ENCODE results near the gene PGD.
"Not testable (repeated sequence)": the region's sequence is repeated elsewhere in the genome, so short reads cannot be mapped to it uniquely, and the experiment has no call there.

The PGD gene

DNA sequence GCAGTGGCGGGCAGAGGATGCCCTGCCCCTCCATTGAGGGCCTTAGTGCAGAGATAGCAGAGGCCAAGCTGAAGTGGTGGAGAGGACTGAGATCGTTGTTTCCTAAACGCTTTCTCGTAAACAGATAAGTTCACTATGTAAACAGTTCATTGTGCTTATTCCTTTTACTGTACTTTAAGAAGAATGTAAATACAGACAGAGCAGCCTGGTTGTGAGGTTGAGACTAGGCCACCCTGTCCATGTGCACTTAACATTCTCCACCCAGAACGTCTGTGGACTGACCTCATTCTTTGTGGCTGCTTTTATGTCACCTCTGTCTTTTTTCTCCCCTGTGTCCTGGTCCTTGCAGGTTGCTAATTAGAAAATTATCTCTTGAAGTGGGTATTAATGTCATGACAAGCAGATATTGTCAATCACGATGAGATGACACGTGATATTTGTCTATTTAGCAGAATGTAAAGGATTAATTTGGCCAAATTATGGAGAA is 39.9 kb downstream of the PGD start:
- no peak for DNase-seq

DNA sequence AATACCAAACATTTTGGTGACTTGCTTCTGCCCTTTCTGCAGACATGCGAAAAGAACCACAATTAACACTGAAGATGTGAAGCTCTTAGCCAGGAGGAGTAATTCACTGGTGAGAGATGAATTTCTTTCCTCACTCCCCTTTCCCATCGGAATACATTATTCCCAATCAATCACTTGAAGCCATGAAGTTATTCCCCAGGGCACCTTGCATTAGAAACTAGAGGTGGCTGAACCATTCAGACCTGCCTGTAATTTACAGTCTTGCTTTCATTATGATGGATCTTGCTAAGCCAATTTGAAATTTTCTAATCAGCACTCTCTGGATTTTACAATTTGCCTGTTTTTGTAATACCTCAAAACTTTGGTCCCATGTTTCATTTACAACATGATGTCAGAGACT is 41.4 kb downstream of the PGD start:
- no peak for DNase-seq

DNA sequence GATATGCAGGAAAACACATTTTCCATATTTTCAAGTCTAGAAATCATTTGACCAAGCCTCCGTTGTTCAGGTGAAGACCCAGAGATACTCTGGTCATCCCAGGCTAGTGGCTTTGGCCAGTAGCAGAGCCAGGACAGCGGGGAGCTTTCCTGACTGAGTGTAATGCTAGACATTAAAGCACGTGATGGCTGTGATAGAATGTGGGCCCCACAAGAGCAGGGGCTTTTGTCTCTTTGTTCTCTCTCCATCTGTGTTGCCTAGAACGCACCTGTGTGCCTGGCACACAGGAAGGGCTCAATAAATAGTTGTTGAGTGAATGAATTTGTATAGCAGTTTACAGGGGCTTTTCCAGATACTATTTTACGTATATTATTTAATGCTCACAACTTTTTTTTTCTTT is 41.9 kb downstream of the PGD start:
- no peak for DNase-seq

DNA sequence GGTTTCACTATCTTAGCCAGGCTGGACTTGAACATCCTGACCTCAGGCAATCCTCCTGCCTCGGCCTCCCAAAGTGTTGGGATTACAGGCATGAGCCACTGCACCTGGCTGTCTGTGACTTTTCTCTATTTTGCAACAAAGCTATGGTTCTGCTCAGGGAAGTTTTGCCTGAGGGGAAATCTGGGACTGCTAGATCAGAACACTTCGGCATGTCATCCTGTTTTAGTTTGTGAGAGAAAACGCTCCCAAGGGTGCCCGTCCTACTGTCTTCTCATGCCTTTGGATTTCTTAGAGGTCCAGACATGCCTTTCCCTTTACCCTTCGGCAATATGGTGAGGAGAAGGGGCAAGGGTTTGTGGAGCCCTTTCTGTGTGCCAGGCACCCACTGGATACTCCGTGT is 45.4 kb downstream of the PGD start:
- DNase-seq = no peak

DNA sequence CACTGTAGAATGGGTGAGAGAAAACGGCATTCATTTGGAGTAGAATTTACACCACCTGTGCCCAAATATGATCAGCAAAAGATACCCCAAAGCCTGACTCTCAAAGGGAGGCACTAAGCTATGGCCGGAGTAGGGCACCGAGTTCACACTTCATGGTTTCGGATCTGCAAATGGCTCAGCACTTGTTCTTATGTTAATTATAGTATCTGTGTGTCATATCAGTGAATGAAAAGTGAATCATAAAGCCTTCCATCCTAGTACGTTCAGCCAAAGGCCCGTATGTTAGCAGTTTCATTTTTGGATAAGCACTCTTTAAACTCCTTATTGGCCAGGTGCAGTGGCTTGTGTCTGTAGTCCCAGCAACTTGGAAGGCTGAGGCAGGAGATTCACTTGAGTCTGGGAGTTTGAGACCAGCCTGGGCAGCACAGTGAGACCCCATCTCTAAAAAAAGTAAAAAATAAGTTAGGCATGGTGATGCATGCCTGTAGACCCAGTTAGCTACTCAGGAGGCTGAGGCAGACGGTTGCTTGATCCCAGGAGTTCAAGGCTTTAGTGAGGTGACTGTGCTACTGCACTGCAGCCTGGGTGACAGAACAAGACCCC is 46.0 kb downstream of the PGD start:
- no peak for DNase-seq

DNA sequence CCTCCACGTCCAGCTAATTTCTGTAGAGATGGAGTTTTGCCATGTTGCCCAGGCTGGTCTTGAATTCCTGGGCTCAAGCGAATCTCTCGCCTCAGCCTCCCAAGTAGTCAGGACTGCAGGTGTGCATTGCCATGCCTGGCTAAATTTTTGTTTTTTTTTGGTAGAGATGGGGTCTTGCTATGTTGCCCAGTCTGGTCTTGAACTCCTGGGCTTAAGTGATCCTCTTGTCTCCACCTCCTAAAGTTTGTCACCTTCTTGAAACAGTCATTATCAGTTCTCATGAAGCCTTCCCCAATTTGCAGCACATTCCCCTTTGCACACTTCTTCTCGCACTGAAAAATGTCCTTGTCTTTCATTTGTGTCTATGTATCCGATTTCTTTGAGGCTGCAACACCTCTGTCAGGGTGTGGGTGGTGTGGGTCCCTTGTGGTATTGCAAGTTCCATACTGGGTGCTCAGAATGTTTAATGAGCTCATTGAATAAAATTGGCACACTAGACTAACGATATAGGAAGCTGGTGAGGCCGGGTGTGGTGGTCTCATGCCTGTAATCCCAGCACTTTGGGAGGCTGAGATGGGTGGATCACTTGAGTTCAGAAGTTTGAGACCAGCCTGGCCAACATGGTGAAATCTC is 48.0 kb downstream of the PGD start:
- no peak for DNase-seq

DNA sequence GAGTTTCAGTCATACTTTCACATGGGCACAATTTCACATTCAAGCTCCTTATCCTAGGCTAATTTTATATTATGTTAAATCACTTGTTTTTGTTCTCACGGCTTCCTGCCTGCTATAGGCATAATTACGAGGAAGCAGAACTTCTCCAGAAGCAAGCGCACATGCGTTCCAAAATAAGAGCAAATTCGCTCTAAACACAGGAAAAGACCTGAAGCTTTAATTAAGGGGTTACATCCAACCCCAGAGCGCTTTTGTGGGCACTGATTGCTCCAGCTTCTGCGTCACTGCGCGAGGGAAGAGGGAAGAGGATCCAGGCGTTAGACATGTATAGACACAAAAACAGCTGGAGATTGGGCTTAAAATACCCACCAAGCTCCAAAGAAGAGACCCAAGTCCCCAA is 50.9 kb downstream of the PGD start, which contains the start of gene CORT:
TSS of gene CORT (plus strand) at position 281 of the 400 bp plus-strand sequence. CDS start 193 bp downstream, outside the sequence.
- no peak for DNase-seq

DNA sequence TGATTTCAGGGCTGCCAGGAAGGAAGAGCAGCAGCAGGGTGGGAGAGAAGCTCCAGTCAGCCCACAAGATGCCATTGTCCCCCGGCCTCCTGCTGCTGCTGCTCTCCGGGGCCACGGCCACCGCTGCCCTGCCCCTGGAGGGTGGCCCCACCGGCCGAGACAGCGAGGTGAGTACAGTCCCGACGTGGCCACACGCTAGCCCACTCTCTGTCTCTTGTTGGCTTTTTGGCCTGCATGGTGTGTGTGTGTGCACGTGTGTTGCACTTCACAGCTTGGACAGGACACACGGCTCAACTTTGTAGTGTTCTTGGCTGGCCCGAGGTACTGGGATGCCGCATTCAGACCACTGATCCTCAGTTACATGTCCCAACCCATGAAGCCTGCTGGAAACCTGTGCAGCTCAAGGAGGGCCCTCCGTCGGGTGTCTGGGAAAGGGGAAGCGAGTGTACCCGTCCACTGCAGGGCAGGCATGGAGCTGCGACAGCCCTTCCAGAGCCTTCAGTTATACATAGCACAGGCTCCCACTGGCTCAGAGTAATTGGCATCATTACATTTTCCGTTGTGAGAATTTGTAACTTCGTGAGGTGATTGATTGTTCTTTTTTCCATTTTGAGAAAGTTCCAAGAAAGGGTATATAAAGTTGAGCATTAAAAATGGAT is 51.4 kb downstream of the PGD start:
- DNase-seq = no peak

DNA sequence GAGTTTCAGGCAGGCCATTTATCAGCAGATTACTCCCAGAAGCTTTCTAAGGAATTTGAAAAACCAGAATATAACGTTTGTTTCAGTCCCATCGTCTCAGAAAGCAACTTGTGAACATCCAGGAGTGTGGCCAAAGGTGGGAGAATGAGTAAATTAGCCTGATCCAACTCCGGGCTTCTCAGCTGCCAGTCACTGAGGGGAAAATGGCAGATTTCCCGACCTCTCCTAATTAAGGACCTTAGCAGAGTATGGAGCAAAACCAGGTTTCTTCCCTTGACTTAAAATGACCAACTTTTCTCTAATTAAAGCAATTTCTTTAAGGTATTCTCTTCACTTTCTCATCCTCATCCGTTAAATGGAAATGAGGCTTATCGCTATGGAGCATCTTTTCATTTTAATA is 52.0 kb downstream of the PGD start:
- no peak for DNase-seq

DNA sequence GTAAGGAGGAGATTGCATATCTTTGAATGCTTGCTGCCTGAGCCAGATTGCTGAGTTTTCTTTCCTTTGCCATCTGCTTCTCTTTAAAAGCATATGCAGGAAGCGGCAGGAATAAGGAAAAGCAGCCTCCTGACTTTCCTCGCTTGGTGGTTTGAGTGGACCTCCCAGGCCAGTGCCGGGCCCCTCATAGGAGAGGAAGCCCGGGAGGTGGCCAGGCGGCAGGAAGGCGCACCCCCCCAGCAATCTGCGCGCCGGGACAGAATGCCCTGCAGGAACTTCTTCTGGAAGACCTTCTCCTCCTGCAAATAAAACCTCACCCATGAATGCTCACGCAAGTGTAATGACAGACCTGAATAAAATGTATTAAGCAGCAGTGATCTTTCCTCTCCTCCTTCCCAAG is 52.4 kb downstream of the PGD start:
- DNase-seq = no peak

DNA sequence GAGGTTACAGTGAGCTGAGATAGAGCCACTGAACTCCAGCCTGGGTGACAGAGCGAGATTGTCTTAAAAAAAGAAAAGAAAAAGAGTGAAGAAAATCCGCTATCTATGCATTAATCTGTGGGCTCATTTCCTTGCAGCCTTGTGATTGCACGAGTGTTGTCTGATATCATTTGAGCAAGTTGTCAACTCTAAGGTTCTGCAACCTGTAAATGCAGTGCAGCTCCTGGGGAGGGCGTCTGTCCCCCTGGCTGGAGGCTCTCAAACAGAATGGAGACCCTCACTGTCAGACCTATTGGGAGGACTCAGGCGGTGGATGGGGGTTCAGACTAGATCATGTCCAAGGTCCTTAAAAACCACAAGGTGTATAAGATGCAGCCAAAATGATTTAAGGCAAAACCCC is 57.2 kb downstream of the PGD start:
- DNase-seq = no peak

DNA sequence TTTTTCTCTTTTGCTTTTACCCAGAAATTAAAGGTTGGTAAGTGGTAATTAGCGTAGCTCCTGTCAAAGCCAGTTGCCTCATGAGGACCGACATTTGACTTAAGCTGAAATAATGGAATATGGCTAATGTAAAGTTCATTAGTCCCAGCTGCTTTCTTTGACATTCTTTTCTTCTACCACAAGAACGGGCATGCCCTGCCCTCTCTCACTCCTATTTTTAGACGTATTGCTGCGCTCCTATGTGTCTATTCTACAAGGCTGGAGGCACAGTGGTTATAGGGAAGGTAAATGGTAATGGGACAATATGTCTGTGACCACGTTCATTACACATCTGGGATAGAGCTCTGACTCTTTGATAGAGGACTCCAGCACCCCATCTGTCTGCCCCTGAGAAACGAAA is 57.8 kb downstream of the PGD start:
- DNase-seq = no peak

DNA sequence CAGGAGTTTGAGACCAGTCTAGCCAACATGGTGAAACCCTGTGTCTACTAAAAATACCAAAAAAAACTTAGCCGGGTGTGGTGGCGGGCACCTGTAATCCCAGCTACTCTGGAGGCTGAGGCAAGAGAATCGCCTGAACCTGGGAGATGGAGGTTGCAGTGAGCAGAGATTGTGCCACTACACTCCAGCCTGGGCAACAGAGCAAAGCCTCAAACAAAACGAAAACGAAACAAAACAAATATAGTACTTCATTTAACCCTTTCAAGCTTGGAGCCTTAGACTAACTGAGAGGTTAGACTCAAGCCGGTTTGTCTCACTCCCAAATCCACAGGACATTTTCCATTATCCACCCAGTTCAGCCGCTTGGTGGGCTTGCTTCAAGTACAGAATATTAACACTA is 58.6 kb downstream of the PGD start:
- not testable (repeated sequence) for DNase-seq

DNA sequence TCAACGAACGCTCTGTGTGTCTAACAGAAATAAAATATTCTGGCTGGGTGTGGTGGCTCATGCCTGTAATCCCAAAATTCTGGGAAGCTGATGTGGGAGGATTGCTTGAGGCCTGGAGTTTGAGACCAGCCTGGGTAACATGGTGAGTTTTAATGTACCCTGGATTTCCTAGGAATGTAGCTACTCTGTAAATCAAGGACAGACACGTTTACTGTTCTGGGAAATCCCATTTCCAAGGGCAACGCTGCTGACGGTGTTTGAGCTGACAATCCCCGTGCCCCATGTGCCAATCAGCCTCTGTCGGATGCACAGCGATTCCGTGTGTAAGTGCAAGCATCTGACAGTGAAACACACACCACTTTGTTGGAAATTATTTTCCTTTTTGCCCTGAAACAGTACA is 59.0 kb downstream of the PGD start:
- no peak for DNase-seq

DNA sequence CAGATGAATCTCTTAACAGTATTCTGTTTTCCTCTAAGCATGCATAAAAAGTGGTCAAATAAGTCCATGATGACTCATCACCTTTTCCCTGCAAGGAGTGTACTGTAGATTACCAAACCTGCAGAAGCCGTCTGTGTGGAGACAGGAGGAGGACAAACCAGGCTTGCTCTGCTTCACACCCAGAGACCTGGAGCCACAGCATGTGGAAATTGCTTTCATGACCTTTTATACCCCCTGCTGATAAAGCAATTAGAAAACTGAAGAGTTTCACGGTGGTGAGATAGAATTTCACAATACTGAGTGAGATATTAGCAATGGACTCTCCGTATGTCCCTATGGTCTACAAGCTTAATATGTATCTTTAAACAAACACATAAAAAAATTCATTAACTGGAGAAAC is 60.3 kb downstream of the PGD start:
- DNase-seq = no peak

DNA sequence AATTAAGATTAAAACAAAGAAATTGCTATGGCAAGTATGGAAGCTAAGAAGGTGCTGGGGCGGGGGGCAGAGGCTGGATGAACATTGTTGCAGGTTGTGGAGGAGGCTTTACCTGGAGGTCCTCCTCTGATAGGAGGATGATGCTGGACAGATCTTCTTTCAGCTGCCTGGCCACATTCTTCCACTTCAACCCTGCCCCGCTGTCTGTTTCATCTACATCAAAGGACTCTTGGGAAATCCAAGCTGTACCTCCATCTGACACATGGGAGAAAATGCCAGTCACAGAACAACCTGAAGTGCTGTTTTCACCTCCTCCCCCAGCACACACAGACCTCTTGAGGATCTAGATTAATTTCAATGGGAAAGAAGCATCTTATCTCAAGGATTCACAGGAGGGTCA is 68.2 kb downstream of the PGD start:
- no peak for DNase-seq

DNA sequence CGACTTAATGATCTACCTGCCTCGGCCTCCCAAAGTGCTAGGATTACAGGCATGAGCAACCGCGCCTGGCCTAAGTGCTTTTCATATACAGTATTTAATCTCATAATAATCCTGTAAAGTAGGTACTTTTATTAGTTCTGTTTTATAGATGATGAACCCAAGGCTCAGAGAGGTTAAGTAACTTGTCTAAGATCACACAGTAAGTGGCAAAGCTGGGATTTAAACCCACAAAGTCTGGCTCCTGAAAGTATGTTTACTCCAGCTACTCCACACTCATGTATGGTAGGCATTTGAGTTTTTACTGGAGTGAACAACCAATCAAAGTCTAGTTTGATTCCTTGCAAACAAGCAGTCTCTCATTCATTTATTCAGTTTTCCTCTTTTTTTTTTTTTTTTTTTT is 71.2 kb downstream of the PGD start:
- no peak for DNase-seq

Measured in NCI-H2171 (cell line).